Small intestine (tissue), 7 donors: ENCODE results near the gene TFF1. TPM values are rescaled to one million over a fixed set of nuclear protein-coding genes. Genes with fewer than 3 reads are reported as not detected.

ENCODE experiments used
- DNase-seq, 2 donors: peaks; one replicate each; pipeline versions ENCODE4 v3.0.0 to v3.0.0-alpha.2; 2013
- FAIRE-seq: peaks from 2 replicates; lab custom pipeline; 2012; peaks lifted over from hg19 to GRCh38; lab: Jason Lieb, UNC
- H3K27ac ChIP-seq, 3 donors: one replicate each; pipeline ENCODE4 v1.5.1; 2013; ENCODE audit warnings: low read length in 2 of 3, mild to moderate bottlenecking in 2 of 3, control low read depth in 1 of 3, inconsistent platforms in 1 of 3, low read depth in 1 of 3, moderate library complexity in 1 of 3
- H3K27me3 ChIP-seq, 3 donors: one replicate each; pipeline ENCODE4 v1.6.1; 2013; ENCODE audit warnings: low read length in 3 of 3, inconsistent platforms in 1 of 3; ENCODE audit not compliant: control insufficient read depth in 3 of 3, insufficient read depth in 3 of 3
- H3K36me3 ChIP-seq, 3 donors: one replicate each; pipeline ENCODE4 v1.6.1; 2013; ENCODE audit warnings: low read length in 3 of 3, inconsistent platforms in 1 of 3, low read depth in 1 of 3, mild to moderate bottlenecking in 1 of 3, moderate library complexity in 1 of 3; ENCODE audit not compliant: control insufficient read depth in 3 of 3, insufficient read depth in 2 of 3
- H3K4me1 ChIP-seq, 3 donors: one replicate each; pipeline ENCODE4 v1.6.1; 2013; ENCODE audit warnings: low read length in 2 of 3, inconsistent platforms in 1 of 3, low read depth in 1 of 3, mild to moderate bottlenecking in 1 of 3, moderate library complexity in 1 of 3; ENCODE audit not compliant: control insufficient read depth in 3 of 3, insufficient read depth in 2 of 3
- H3K4me3 ChIP-seq, 3 donors: one replicate each; pipeline ENCODE4 v1.5.1; 2013; ENCODE audit warnings: low read length in 3 of 3, control low read depth in 1 of 3, inconsistent platforms in 1 of 3, low read depth in 1 of 3, mild to moderate bottlenecking in 1 of 3, moderate library complexity in 1 of 3
- H3K9me3 ChIP-seq, 2 donors: one replicate each; pipeline ENCODE4 v1.6.1; 2013; ENCODE audit warnings: low read depth in 1 of 2, low read length in 1 of 2; ENCODE audit not compliant: control insufficient read depth in 2 of 2, insufficient read depth in 1 of 2
- WGBS, 3 donors: extraction: QIAGEN DNeasy Blood & Tissue Kit; methylation state at CpG; one replicate each; pipeline ENCODE4 v1.1.7; 2013; 5-methylcytosine and 5-hydroxymethylcytosine counted together
- polyA plus RNA-seq, 4 donors: library from polyadenylated mRNA; stranded (reverse) in 3 of 4; unstranded in 1 of 4; fragments of 200-250 nt in 3 of 4; fragments of 120-200 nt in 1 of 4; gene quantifications; one replicate each; pipeline versions ENCODE4 v1.2.1 to v1.2.3, GENCODE V29; 2013
- donor health status: healthy with polysubstance abuse.
- donor health status: control.
- donor health status: control.
- donor health status: Bipolar disorder and iron deficiency.
- donor health status: healthy.

TFF1 gene
- polyA plus RNA-seq, 4 donors: 14.5 to 187 (median 137) TPM

DNA sequence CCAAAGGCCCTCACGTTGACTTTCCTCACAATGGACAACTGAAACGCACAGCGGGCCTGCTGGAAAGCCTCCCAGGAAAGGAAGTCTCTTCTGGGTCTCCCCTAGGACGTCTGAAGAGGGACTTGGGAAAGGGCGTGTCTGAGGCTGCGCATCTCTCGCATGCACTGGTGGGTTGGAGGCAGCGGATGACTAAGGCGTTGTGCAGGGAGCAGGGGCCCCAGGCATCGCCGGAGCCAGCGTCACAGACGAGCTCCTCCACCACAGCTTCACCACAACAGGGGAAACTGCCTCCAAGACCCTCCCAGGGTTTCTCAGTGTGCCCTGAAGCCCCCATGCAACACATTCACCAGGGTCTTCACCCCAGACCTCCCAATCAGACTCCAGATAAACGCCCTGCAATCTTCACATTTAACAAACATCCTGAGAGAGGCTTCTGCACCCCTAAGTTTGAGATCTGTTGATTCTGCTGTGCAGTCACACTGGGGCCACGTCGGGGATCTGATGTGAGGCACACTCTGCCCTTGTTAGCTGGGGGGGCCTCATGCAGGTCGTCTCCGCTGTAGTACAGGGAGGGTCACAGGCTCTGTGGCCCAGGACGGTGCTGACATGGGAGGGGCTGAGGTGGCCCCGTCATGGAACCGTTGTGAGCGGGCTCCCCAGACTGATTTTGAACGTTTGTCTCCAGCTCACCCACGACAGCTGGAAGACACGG, 7.0 kb upstream of the TFF1 start:
- FAIRE-seq (no peak), DNase-seq (no peak)
- WGBS, 3 donors: 71 to 83% (median 76%) methylated on average over 25 of the region's 25 CpGs

DNA sequence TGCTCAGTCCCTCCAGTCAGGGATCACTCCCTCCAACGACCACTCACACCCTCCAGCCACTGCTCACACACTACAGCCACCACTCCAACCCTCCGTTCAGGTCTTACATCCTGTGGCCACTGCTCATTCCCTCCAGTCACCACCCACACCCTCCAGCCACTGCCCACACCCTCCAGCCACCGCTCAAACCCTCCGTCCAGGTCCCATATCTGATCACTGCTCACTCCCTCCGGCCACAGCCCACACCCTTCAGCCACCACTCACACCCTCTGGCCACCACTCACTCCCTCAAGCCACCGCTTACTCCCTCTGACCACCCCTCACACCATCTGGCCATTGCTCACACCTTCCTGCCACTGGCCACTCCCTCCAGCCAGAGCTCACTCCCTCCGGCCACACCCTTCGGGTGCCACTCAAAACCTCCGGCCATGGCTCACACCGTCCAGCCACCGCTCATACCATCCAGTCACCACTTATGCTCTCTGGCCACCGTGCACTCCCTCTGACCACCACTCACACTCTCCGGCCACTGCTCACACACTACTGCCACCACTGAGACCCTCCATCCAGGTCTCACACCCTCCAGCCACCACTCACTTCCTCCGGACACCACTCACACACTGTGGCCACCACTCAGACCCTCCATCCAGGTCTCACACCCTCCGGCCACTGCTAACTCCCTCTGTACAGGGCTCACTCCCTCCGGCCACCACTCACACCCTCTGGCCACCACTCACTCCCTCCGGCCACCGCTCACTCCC, 4.7 kb upstream of the TFF1 start:
- no peak overlapping the region for H3K27ac ChIP-seq
- no peaks in the 10 kb centered on the region for H3K27me3 ChIP-seq
- DNase-seq (no peak), FAIRE-seq (no peak)
- H3K4me1 ChIP-seq: peaks cover 0 to 29% (median 0%) of the 10 kb centered on the region in 3 donors
- peaks cover 0 to 10% (median 0%) of the 10 kb centered on the region in 3 donors for H3K36me3 ChIP-seq
- 82 to 87% (median 86%) methylated on average over 18 of the region's 18 CpGs for WGBS, 3 donors
- no peaks in the 10 kb centered on the region for H3K9me3 ChIP-seq
- no peak overlapping the region for H3K4me3 ChIP-seq

More for the DNA sequence above, 7.0 kb upstream of the TFF1 start:
- H3K4me3 ChIP-seq: no peak overlapping the region
- H3K4me1 ChIP-seq: peaks cover 0 to 14% (median 0%) of the 10 kb centered on the region in 3 donors
- no peaks in the 10 kb centered on the region for H3K9me3 ChIP-seq
- H3K36me3 ChIP-seq: peaks cover 0 to 12% (median 0%) of the 10 kb centered on the region in 3 donors
- H3K27me3 ChIP-seq: no peaks in the 10 kb centered on the region
- H3K27ac ChIP-seq: no peak overlapping the region

DNA sequence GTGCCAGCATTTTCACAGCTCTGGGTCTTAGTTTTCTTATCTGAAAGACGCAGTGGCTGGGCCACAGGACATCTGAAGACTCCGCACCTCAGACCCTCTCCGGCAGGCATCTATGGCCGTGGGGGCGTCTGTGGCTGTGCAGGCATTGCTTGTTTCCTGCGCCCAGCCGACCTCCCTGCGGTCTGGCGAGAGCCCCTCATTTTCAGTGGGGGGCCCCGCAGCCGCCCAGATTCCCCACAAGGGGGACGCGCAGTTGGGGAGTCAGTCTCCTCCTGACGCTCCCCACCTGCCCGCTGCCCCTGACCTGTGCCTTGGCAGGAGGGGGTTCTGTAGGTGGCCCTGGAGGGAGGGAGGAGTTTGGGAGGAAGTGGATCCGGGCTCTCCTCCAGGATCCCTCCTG, 3.5 kb upstream of the TFF1 start:
- Histone ChIP-seq H3K4me3 (no peak overlapping the region), H3K27me3 (no peaks in the 10 kb centered on the region), H3K36me3 (peaks cover 0 to 10% (median 0%) of the 10 kb centered on the region in 3 donors), H3K27ac (no peak overlapping the region), H3K9me3 (no peaks in the 10 kb centered on the region), H3K4me1 (peaks cover 0 to 23% (median 0%) of the 10 kb centered on the region in 3 donors)
- whole genome bisulfite sequencing, 3 donors: 76 to 87% (median 81%) methylated on average over 16 of the region's 16 CpGs
- FAIRE-seq (no peak), DNase-seq (no peak)

DNA sequence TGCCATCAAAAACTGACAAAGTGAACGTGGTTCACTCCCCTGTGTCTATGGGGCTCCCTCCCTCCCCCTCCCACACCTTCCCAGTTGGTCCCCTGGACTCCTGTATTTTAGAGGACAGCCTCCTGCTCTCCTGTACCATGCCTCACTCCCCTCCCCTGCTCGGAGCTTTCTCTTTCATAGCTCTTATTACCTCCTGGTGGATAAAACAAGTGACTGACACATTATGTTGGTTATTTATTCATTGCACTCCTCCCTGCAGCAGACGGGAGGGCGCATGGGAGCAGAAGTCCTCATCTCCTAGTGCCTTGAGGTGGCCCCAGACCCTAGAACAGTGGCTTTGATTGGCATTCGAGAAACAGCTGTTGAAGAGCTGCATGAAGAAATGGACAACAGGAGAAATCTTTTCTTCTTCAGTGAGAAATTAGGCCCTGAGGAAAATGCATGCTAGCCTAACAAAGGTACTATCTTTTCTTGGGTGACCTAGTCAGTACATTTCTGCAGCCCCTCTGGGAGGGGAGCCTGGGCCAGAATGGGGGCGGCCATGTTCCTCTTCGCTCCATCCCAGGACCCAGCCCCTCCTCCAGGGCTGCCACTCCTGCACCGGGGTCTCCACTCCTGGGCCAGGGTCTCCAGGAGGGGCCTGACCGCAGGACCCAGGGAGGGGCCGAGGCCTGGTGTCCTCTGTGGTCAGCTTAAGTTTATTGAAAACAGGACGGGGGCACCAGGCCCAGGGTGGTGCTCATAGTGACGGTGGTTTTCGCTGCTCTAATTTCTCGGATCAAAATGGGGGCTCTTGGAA, 1.2 kb upstream of the TFF1 start:
- peak in 1 of 2 donors; percentile 59 for DNase-seq
- H3K4me3 ChIP-seq: no peak overlapping the region
- no peaks in the 10 kb centered on the region for H3K9me3 ChIP-seq
- H3K27me3 ChIP-seq: no peaks in the 10 kb centered on the region
- H3K4me1 ChIP-seq: peaks cover 0 to 23% (median 0%) of the 10 kb centered on the region in 3 donors
- H3K27ac ChIP-seq: no peak overlapping the region
- peaks cover 0 to 8% (median 0%) of the 10 kb centered on the region in 3 donors for H3K36me3 ChIP-seq
- no peak for FAIRE-seq
- WGBS, 3 donors: 81 to 85% (median 82%) methylated on average over 14 of the region's 14 CpGs

DNA sequence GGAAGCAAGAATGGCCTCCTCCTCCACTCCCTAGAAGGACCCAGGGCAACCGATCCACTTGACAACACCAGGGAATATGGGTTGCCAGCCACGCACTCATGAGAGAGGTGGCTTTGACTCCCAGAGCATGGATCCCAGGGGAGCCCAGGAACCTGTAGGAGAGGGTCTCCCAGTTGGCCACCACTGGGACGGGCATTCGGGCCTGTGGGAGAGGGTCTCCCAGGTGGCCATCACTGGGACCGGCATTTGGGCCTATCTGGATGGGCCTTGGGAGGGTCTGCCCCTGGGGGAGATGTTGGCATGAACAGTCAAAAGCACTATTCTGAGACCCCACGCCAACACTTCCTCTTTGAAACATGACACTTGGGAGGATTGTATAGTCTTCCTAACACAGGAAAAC, 565 bp downstream of the TFF1 start:
- DNase-seq (no peak), FAIRE-seq (no peak)
- H3K4me3 ChIP-seq: no peak overlapping the region
- peaks cover 0 to 23% (median 0%) of the 10 kb centered on the region in 3 donors for H3K4me1 ChIP-seq
- WGBS, 3 donors: 69 to 85% (median 83%) methylated on average over 6 of the region's 6 CpGs
- H3K9me3 ChIP-seq: no peaks in the 10 kb centered on the region
- H3K27me3 ChIP-seq: no peaks in the 10 kb centered on the region
- no peak overlapping the region for H3K27ac ChIP-seq
- H3K36me3 ChIP-seq: peaks cover 0 to 2% (median 0%) of the 10 kb centered on the region in 3 donors

DNA sequence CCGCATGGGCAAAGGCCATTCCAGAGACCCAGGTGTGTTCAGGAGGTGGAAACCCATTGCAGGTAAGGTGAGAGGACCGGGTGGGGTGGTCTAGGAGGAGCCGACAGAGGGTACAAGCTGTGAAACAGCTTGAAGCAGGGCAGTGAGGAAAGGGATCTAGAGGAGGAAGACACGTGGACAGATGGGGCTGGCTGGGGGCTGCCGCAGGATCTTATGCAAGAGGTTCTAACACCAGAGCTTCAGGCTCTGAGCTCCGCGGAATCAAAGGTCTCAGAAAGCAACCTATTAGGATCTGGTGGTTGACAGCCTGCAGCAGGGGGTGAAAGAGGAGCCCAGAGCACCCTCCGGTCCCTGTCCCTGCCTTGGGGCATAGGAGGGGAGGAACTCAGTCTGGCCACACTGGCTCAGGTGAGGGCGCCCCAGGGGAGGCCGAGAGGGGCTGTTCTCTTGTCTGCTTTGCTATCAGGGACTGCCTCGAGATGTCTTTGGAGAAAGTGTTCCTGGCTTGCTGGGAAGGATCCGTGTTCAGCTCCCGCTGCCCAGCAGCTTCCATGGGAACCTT, 1.9 kb downstream of the TFF1 start:
- DNase-seq (no peak), FAIRE-seq (no peak)
- WGBS, 3 donors: 77 to 85% (median 81%) methylated on average over 13 of the region's 13 CpGs
- H3K4me1 ChIP-seq: peaks cover 0 to 23% (median 0%) of the 10 kb centered on the region in 3 donors
- peaks cover 0 to 10% of the 10 kb centered on the region in 2 donors for H3K9me3 ChIP-seq
- no peaks in the 10 kb centered on the region for H3K27me3 ChIP-seq
- peaks cover 0 to 2% (median 0%) of the 10 kb centered on the region in 3 donors for H3K36me3 ChIP-seq
- H3K27ac ChIP-seq: no peak overlapping the region
- H3K4me3 ChIP-seq: no peak overlapping the region

DNA sequence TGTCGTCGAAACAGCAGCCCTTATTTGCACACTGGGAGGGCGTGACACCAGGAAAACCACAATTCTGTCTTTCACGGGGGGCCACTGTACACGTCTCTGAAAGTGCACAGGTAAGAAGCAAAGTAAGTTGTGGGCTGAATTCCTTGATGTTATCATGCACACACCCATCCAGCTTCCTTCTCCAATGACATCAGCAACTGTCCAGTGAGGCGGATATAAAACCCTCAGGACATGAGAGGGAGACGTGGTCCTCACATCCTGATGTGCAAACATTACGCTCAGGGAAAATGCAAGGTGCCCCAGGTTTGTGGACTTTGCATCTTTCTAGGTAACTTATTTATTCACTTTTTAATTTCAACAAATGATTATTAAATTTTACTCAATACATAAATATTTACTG, 3.0 kb downstream of the TFF1 start:
- 27 to 44% (median 32%) methylated on average over 8 of the region's 8 CpGs for WGBS, 3 donors
- H3K4me1 ChIP-seq: peaks cover 0 to 23% (median 0%) of the 10 kb centered on the region in 3 donors
- no peak overlapping the region for H3K27ac ChIP-seq
- H3K4me3 ChIP-seq: no peak overlapping the region
- H3K9me3 ChIP-seq: peaks cover 0 to 10% of the 10 kb centered on the region in 2 donors
- DNase-seq (peak; percentile 24 to 56), FAIRE-seq (no peak)
- peaks cover 0 to 2% (median 0%) of the 10 kb centered on the region in 3 donors for H3K36me3 ChIP-seq
- H3K27me3 ChIP-seq: no peaks in the 10 kb centered on the region
